OCI-LY7 (cell line): Measurements from ENCODE around the gene KIAA1755.

Experiments
- EZH2phosphoT487 ChIP-seq: fragments of 200-600 bp; sonication (generic); IDR thresholded peaks from 2 replicates; pipeline ENCODE4 v1.6.1; 2018; ENCODE audit warnings: low read depth, borderline replicate concordance, mild to moderate bottlenecking, mixed run types, antibody characterized with exemption, low read length, moderate library complexity, mixed read lengths
- TF ChIP-seq, protein P1 (sequence below): fragments of 200-600 bp; sonication (generic); conservative IDR thresholded peaks from 2 replicates; pipeline ENCODE4 v1.5.1; 2014; ENCODE audit warnings: mild to moderate bottlenecking, antibody characterized with exemption, low read length, moderate library complexity, mixed read lengths

DNA sequence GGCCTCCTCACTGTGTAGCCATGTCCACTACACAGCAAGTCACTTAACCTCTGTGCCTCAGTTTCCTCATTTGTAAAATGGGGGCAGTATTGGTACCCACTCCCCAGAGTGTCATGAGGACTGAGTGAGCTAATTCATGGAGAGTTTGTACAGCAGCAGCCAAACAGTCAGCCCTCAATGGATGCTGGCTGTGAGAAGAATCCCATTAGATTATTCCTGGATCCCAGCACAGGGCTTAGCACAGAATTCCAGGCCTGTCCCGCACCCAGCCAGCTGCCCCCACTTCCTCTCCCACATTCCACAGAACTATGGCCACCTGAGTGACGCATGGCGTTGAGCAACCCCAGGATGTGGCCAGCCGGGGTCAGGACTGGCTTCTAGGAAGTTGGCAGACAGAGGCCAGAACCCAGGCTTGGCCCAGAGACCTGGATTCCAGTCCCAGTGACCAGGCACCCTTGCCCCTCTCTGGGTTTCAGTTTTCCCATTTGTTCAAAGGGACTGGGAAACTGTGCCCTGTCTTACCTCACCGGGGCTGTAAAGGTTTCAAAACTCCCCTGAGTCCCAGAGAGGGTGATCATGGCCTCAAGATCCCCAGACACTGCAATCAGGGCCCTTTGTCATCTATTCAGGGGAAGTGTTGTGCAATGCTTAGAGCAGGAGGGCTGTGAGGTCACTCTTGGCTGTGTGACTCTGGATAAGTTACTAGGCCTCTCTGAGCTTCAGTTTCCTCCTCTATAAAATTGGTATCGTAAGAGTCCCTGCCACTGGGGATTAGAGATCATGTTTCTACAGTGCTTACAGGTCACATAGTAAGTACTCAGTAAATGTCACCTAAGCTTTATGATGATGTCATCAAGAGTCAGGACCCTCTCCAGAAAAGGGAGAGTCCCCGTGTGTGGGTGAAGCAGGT lies 92.4 kb downstream of the KIAA1755 start:
- TF ChIP-seq, protein P1, sequence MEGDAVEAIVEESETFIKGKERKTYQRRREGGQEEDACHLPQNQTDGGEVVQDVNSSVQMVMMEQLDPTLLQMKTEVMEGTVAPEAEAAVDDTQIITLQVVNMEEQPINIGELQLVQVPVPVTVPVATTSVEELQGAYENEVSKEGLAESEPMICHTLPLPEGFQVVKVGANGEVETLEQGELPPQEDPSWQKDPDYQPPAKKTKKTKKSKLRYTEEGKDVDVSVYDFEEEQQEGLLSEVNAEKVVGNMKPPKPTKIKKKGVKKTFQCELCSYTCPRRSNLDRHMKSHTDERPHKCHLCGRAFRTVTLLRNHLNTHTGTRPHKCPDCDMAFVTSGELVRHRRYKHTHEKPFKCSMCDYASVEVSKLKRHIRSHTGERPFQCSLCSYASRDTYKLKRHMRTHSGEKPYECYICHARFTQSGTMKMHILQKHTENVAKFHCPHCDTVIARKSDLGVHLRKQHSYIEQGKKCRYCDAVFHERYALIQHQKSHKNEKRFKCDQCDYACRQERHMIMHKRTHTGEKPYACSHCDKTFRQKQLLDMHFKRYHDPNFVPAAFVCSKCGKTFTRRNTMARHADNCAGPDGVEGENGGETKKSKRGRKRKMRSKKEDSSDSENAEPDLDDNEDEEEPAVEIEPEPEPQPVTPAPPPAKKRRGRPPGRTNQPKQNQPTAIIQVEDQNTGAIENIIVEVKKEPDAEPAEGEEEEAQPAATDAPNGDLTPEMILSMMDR = no peak
- no peak for TF ChIP-seq EZH2phosphoT487
